ENCODE results near the gene DMBX1. TPM values are rescaled to one million over a fixed set of nuclear protein-coding genes. Genes with fewer than 3 reads are reported as not detected.

DMBX1 gene
- polyA plus RNA-seq, 1 donor = not detected

DNA sequence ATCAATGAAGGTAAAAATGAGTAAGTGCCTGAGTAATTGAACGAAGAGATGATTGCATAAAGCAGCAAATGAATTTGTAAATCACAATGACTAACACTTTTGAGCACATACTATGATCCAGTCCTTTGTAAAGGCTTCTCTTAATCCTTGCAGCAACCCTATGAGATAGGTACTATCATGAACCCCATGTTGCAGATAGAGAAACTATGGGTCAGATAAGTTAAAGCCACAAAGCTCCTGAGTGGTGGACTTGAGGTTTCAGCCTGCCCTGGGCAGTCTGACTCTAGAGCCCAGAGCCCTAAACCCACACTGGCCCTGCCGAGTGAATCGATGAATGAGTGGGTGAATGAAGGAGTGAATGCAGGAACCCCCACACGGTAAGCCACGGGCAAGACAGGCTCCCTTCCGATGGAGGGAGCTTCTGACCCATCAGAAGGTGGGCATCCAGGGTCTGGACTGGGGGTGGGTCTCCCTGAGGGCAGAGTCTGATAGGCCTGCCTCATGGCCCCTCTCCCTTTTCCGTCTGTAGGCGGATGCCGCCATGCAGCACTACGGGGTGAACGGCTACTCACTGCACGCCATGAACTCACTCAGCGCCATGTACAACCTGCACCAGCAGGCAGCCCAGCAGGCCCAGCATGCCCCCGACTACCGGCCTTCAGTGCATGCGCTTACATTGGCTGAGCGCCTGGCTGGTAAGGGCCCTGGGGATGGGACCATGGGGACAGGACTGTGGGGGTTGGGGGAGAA, 17.0 kb downstream of the DMBX1 start:
- DNase-seq = no peak

DNA sequence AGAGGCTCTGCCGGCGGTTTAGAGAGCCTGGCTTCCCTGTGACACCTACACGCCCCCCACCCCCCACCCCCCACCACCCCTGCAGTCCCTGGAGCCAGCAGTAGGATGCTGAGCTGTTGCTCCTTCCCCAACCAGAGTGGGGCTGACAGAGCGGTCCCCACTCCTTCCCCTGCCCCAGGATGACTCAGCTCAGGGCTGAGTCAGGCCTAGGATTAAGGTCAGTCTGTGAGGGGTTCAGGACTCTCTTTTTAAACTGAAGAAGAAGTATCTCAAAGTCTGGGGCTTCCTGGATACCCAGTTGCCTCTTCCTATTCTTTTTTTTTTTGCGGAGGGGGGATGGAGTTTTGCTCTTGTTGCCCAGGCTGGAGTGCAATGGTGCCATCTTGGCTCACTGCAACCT, 19.1 kb downstream of the DMBX1 start:
- DNase-seq = no peak

GRCh38 chr1:46510341-46510997, 20.8 kb downstream of the DMBX1 start:
- DNase-seq = no peak

DNA sequence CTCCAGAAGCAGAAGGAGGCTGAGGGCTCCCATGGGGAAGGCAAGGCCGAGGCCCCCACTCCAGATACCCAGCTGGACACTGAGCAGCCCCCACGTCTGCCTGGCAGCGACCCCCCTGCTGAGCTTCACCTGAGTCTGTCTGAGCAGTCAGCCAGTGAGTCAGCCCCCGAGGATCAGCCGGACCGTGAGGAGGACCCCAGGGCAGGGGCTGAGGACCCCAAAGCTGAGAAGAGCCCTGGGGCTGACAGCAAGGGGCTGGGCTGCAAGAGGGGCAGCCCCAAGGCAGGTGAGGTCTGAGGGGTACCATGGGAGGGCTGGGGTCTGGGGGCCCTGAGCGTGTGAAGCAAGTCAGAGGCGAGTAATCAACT, 21.3 kb downstream of the DMBX1 start:
- no peak for DNase-seq

GRCh38 chr1:46512135-46512791, 22.6 kb downstream of the DMBX1 start:
- DNase-seq = no peak

DNA sequence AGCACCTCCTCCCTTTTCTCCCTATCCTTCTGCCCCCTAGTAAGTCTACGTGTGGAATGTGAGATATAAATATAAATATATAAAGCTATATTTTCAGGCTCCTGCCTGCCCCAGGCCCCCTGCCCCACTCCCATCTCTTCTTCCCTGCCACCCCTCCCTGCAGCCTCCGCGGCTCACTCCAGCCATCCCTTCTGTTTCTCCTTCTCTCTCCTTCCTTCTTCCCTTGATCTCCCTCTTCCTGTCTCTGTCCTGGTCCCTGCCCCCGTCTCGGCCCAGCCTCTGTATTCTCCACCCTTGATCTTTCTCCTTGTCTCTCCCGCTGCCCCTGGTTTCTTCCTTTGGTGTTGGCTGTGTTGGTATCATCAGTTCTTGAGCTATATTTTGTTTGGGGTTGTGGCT, 23.2 kb downstream of the DMBX1 start:
- no peak for DNase-seq

GRCh38 chr1:46513536-46513935, 23.9 kb downstream of the DMBX1 start:
- DNase-seq = no peak

DNA sequence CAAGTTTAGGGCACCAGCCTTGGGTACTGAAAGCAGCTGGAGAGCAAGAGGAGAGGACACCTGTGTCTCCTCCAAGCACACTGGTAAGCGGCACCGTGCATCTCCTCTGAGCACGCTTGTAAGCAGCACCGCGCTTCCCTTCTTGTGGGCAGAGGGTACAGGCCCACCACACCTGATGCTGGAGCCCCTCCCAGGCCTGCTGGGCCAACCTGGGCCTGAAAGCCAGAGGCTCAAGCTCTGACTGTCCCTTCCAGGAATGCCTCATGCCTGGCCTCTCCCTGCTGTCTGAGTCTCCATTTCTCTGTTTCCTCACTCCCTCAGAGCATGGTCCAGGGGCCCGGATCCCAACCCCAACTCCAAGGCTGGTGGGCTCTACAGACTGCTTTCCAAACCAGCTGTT, 25.9 kb downstream of the DMBX1 start:
- no peak for DNase-seq

DNA sequence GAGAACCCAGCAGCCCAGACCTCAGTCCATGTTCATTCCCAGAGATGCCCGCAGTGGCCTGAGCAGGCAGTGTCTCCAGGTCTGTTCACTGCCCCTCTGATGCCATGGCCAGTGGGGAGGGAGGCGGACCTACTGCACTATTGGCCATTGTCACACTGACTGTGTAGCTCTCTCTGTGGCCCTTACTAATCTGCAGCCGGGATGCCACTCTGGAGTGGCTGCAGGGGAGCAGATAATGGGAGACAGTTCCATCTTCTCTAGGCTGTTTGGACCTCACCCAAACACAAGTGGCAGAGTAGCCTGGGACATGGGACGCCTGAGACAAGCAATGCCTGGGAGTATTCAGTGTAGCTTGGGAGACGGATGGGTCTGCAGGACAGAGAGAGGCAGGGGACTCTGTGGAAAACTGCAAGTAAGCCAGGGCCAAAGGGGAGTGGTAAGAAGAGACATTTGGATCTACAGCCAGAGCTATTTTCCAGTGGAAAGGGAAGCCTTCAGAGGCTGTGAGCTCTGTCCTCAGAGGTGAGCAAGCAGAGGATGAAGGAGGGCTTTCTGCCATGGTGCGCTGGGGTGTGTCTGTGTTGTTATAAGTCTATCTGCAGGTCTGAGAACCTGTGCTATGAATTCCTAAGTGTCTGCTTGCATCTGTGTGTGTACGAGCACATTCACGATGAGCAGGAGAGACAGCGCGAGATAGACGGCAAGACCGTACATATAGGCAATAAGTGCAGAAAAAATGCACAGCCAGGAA, 26.7 kb downstream of the DMBX1 start:
- DNase-seq = no peak

DNA sequence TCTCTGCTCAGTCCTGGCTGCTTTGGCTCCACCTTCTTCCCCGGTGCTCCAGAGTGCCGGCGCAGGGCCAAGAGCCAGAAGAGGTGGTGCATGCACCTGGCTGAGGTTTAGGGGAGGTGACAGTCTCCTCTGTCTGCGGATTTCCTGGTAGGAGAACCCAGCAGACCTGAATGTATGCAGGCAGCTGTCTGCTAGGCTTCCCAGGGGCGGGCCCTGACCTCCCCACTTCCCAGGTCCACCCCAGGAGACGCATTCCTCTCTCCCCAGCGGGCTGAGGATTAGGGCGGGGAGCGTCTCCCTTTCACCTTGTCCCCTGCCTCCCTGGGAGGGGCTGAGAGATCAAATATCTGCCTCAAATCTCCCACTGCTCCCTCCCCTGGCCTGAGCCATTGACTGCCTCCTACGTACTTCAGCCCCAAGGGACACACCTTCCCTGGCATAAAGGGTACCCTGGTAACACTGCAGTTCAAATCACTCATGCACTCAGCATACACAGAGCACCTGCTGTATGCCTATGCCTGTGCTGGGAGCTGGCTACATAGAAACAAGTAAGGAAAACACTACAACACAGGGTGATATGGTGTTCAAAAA, 27.5 kb downstream of the DMBX1 start:
- no peak for DNase-seq

DNA sequence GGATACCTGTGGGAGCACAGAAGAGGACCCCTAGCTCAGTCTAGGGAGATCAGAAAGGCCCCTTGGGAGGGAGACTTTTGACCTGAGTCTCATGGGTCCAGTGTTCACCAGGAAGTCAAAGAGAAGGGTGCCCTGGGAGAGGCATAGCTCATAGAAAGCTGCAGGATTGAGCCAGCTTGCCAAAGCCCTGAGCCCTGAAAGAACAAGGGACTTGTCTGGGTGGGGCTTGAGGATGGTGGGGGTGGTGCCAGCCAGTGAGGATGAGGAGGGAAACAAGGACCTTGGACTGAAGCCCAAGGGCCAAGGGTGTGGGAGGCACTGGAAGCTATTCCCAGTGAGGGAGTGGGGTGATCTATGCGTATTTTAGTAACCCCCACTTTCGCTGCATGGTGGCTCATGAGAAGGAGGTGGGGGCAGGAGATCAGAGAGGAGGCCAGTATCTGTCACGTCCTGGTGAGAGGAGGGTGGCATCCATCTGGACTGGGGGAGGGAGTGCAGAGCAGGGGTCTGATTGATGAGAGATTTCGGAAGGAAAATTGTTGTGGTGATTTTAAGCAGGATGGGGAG, 28.4 kb downstream of the DMBX1 start:
- DNase-seq = no peak

- no peak for DNase-seq
Observed at GRCh38 chr1:46519209-46519608, 29.6 kb downstream of the DMBX1 start.

DNA sequence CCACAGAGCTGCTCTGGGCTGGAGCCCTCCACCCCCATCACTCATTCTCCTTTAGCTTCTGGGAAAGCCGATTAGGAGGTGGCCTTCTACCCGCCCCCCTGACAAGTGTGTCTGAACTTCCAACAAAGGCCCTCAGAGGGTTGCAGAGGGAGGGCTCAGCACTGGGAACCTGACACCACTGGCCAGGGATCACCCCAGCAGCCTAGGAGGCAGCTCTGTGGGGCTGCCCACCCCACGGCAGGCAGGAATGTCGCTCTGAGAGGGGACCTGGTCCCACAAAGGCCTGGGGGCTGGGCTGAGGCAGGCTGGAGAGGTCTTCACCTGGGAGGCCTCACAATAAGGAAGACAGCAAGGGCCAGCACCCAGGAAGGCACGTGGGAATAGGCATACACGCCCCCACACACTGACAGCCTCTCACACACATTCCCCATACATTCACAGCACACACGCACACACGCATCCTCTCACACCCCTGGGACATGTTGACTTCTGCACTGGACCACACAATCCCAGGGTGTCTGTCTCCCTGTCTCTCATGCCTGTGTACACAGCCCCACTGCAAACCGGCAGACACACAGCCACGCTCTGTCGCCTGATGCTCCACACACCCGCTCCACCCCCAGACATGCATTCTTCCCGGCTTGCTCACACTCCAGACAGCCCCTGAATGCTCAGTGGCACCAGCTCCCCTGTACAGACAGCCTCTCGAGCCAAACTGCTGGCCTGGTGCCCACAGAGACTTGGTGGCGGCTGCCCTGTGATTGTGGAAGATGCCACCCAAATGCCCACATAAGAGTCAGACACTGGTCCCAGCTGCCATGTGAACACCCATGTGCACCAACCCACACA, 30.7 kb downstream of the DMBX1 start:
- DNase-seq = no peak

DNA sequence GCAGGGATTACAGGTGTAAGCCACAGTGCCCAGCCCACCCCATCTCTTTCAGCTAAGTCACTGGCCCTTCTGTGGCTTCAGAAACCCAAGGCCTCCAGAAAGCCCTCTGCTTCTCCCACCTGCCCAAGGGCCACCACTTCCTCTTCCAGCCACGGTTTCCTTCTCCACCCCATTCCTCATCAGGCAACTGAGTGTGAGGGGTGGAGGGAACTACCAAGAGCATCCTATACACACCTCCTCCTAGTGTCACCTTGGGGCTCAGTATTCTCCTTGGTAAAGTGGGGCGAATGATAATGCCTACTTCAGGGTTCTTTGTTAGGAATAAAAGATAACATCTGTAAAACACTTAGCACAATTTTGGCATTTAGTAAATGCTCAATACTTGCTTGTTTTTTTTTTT, 31.8 kb downstream of the DMBX1 start:
- no peak for DNase-seq

DNA sequence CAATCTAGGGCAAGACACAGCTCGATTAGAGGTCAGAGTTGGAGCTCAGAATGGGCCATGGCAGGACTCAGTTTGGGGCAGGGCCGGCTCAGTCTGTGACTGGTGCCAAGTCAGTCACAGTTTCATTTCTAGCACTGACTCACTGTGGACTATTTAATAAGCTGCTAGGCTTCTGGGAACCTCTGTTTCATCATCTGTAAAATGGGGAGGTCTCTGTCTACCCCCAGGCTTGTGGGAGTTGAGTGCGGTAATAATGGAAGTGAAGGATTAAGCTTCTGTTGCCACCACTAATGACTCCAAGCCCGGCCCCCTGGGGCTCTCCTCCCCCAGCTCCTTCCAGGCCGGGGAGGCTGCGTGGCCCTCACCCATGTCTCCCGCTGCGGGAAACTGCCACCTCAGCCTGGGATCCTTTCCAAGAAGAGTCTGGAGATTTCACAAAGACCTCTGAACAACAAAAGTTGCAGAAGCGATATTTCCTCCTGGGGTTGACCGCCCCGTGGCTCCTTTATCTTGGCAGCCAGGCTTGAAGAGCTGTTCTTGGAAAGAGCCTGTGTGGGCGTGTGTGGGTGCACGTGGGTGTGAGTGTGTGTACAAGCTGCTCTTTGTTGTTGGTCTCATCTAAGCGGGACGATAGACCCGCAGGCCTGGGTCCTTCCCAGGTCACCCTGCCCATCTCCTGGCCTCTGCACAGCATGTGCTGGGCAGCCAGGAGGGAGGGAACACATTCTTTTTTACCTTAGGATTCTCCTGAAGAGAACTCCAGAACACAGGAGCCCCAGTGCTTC, 32.7 kb downstream of the DMBX1 start:
- no peak for DNase-seq

DNA sequence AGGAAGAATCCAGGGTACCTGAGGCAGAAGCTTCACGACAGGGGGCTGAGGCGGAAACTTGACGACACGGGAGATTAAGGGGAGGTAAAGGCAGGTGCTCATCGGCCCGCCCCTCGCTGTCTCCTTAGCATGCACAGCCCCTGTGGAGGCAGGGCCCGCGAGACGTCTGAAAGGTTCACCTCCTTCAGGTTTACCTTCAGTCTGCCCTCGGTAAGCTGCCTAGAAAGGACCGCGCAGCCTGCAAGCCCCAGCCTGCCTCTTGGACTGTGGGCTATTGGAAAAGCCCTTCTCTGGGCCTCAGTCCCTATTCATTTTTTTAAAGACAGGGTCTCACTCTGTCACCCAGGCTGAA, 33.3 kb downstream of the DMBX1 start:
- no peak for DNase-seq

DNA sequence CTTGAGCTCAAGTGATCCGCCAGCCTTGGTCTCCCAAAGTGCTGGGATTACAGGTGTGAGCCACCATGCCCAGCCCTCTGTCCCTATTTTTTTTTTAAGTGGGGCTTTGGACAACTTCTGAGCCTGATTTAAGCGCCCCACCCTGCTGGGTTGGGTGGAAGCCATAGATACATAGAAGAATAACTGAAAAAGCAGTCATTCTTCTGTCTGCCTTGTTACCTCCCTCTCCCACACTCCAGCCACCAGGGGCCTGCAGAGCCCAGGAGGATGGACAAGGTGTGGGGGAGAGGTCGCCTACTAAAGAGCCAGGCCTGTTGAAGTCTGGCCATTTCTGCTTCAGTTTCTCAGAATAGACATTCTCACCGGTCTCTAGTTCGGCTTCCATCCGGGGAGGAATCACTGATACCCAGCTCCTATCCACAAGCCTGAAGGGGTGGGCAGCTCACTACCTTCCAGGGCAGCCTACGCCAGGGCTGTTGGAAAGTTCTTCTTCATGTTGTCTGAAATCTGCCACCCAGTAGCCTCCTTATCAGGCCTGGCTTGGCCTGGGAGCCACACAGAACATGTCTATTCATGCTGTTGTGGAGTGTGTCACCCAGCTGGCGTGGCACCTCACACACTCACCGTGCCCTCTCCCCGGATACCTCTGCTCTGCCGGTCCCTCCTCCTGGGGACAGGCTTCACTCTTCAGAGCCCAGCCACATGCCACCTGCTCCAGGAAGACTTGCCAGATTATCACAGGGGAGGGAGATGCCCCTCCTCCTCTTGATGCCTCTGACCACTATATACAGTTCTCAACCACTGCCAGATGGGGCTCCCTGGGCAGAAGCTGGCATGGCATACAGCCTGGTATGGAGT, 34.1 kb downstream of the DMBX1 start:
- DNase-seq = no peak

- no peak for DNase-seq
Observed at GRCh38 chr1:46524843-46525242, 35.2 kb downstream of the DMBX1 start.

DNA sequence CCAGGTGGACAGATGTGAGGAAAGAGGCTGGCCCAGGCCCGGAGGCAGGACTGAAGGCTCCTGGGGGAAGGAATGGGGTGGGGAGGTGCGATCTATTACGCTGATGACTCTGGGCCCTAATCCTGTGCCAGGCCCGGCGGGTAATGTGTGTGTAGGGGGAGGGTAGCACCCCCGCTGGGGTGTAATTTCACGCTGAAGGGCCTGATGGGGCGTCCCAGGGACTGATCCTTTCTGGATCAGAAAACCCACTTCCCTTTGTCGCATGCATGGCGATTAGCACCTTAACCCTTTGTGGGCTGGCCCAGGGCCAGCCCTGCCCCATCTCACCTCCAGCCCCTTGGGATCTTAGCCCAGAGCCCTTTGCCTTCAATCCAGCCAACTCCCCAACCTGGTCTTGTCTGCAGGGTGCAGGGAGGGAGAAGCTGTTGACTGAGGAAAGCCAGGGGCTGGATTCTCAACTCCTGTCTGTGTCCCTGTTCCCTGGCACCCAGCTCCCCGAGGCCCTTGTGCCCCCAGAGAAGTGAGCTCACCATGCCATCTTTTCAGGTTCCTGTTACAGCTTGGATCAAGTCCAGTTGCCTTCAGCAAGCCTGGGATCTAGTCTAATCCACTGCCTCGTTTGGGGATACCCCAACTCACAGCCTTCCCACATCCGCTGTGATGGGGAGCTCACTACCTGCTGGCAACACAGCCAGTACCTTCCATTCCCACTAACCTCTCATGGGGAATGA, 35.8 kb downstream of the DMBX1 start:
- no peak for DNase-seq
